Sigmoid colon (tissue), 7 donors: Measurements from ENCODE around the gene ERVFRD-1. TPM values are rescaled to one million over a fixed set of nuclear protein-coding genes. Genes with fewer than 3 reads are reported as not detected.

Experiments
- DNase-seq: peaks from one replicate; pipeline ENCODE4 v3.0.0-alpha.2; 2019
- H3K27ac ChIP-seq, 4 donors: fragments of 200-600 bp; sonication (generic); one replicate each; pipeline ENCODE4 v1.5.1; 2016 to 2019; ENCODE audit warnings: mild to moderate bottlenecking in 1 of 4
- H3K27me3 ChIP-seq, 3 donors: fragments of 200-600 bp; sonication (generic); one replicate each; pipeline ENCODE4 v1.5.1; 2019; ENCODE audit warnings: mild to moderate bottlenecking in 1 of 3
- H3K36me3 ChIP-seq, 4 donors: fragments of 200-600 bp; sonication (generic); one replicate each; pipeline ENCODE4 v1.5.1; 2016 to 2019
- H3K4me1 ChIP-seq, 4 donors: fragments of 200-600 bp; sonication (generic); one replicate each; pipeline ENCODE4 v1.5.1; 2017 to 2019
- H3K4me3 ChIP-seq, 4 donors: fragments of 200-600 bp; sonication (generic); one replicate each; pipeline ENCODE4 v1.5.1; 2017 to 2019; ENCODE audit warnings: mild to moderate bottlenecking in 2 of 4, moderate library complexity in 1 of 4
- H3K9me3 ChIP-seq, 4 donors: fragments of 200-600 bp in 3 of 4; sonication (generic) in 3 of 4; one replicate each; pipeline versions ENCODE4 v1.5.1 to v1.6.1; 2013 to 2019
- CTCF ChIP-seq, 4 experiments: fragments of 450-650 bp in 3 of 4; fragments of 200-600 bp in 1 of 4; IDR thresholded peaks; one replicate each; pipeline ENCODE4 v1.5.1; 2016 to 2019; ENCODE audit warnings: antibody characterized with exemption in 4 of 4, mild to moderate bottlenecking in 3 of 4, moderate library complexity in 2 of 4
- EP300 ChIP-seq, 4 donors: sonication (generic); formaldehyde crosslinking; IDR thresholded peaks; one replicate each; pipeline ENCODE4 v1.6.1; 2017; ENCODE audit warnings: antibody characterized with exemption in 4 of 4
- POLR2A ChIP-seq, 2 donors: fragments of 450-650 bp; IDR thresholded peaks; one replicate each; pipeline ENCODE4 v1.6.1; 2016; ENCODE audit warnings: antibody characterized with exemption in 2 of 2, mild to moderate bottlenecking in 2 of 2, moderate library complexity in 2 of 2
- POLR2AphosphoS5 ChIP-seq, 4 donors: sonication (generic); formaldehyde crosslinking; IDR thresholded peaks; one replicate each; pipeline ENCODE4 v1.6.1; 2017; ENCODE audit warnings: antibody characterized with exemption in 4 of 4
- WGBS, 2 donors: extraction: QIAGEN DNeasy Blood & Tissue Kit; methylation state at CpG; one replicate each; pipeline ENCODE4 v1.1.7; 2013; 5-methylcytosine and 5-hydroxymethylcytosine counted together
- intact Hi-C: fragments of 100-400 bp; cut with DNase I; formaldehyde crosslinking; loops from one replicate; pipeline ENCODE4 v1.15.1; 2023
- polyA plus RNA-seq, 3 donors: library from polyadenylated mRNA; stranded (reverse); fragments of 200-250 nt; gene quantifications; one replicate each; pipeline ENCODE4 v1.2.3, GENCODE V29; 2013
- total RNA-seq, 4 donors: library from RNA; depleted of rRNA; stranded (reverse); fragments of >200 nt; gene quantifications; one replicate each; pipeline ENCODE4 v1.1.0, GENCODE V29; 2016
- donor health status: healthy with polysubstance abuse.
- donor health status: Bipolar disorder and iron deficiency.
- donor health status: healthy.

The ERVFRD-1 gene
- total and polyA plus RNA-seq, 7 donors, result 0.03 to 0.60 (median 0.36) TPM; not detected in 4

DNA sequence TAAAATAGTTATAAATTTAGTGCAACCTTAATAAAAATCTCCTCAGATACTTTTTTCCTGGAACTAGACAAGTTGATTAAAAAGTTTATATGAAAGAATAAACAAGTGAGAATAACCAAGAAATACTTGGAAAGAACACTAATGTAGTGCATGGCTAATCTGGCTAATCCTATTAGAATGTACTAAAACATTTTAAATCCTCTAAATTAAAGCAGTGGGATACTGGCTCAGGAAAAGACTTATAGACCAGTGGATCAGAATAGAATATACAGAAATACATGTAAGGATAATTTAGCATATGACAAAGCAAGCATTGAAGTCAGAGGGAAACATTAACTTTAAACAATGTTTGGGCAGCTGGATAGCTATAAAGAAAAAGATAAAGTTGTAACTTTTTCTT lies 41.1 kb upstream of the ERVFRD-1 start:
- TF ChIP-seq EP300 (IDR thresholded peaks at IDR 0.05) (no peak), CTCF (IDR thresholded peaks at IDR 0.05) (no peak), POLR2AphosphoS5 (IDR thresholded peaks at IDR 0.05) (no peak), POLR2A (IDR thresholded peaks at IDR 0.05) (no peak)
- no peak for DNase-seq
- intact Hi-C loops, result no loop called here
- Histone ChIP-seq H3K4me1 (no peaks in the 10 kb centered on the region), H3K4me3 (no peak overlapping the region), H3K27ac (no peak overlapping the region), H3K9me3 (no peaks in the 10 kb centered on the region), H3K27me3 (no peaks in the 10 kb centered on the region), H3K36me3 (no peaks in the 10 kb centered on the region)

GRCh38 chr6:11151488-11151887 lies 40.0 kb upstream of the ERVFRD-1 start:
- H3K27me3 ChIP-seq, result no peaks in the 10 kb centered on the region
- H3K9me3 ChIP-seq, result no peaks in the 10 kb centered on the region
- no peak for TF ChIP-seq EP300 (IDR thresholded peaks at IDR 0.05)
- TF ChIP-seq POLR2A (IDR thresholded peaks at IDR 0.05), result no peak
- no peak for TF ChIP-seq POLR2AphosphoS5 (IDR thresholded peaks at IDR 0.05)
- TF ChIP-seq CTCF (IDR thresholded peaks at IDR 0.05), result no peak
- H3K4me1 ChIP-seq, result no peaks in the 10 kb centered on the region
- H3K4me3 ChIP-seq, result no peak overlapping the region
- no peak for DNase-seq
- intact Hi-C loops, result no loop called here
- H3K27ac ChIP-seq, result no peak overlapping the region
- 92 to 97% methylated on average over 1 of the region's 1 CpG for WGBS, 2 donors
- no peaks in the 10 kb centered on the region for H3K36me3 ChIP-seq

- no peak for DNase-seq
- intact Hi-C loops, result loop anchor here (10.0 kb wide), 1 partner anchor 425 kb away; no protein-coding TSS in a partner anchor
- Histone ChIP-seq H3K36me3 (no peaks in the 10 kb centered on the region), H3K27me3 (no peaks in the 10 kb centered on the region), H3K4me1 (peaks cover 0 to 3% (median 0%) of the 10 kb centered on the region in 4 donors), H3K4me3 (no peak overlapping the region), H3K9me3 (no peaks in the 10 kb centered on the region), H3K27ac (no peak overlapping the region)
- TF ChIP-seq POLR2A (IDR thresholded peaks at IDR 0.05), result no peak
- TF ChIP-seq CTCF (IDR thresholded peaks at IDR 0.05), result no peak
- no peak for TF ChIP-seq EP300 (IDR thresholded peaks at IDR 0.05)
- TF ChIP-seq POLR2AphosphoS5 (IDR thresholded peaks at IDR 0.05), result no peak
- 96% methylated on average over 3 of the region's 3 CpGs for WGBS, 2 donors
Measured at GRCh38 chr6:11149551-11149950, 38.0 kb upstream of the ERVFRD-1 start.

DNA sequence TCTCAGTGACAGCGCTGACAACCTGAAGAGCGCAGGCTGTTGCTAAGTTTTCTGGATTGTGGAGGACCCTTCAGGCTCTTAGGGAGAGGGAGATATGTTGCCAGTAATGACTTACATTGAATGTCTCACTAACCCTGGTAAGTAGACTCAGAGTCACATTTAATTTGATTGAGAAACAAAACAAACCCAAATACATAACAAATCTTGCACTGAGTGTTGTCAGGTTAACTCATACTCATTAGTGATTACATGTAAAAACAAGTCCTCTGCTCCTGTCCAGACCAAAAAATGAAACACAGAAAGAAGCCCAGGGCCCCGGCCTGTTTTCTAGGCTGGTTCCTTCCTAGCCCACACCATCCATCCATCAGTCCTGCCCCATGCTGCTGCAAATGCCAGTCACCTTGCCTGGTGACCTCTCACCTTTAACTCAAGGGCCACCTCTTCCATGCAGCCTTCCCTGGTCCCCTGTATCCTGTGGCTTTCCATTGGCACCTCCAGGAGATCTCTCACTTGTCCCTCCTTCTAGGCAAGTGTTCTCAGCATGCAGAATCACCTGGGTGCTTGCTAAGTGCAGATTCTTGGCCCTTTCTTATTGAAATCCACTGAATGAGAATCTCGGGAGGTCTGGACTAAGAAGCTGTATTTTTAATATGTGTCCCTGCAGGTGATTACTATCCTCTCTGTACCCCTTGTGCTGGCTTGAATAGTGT lies 34.7 kb upstream of the ERVFRD-1 start:
- 97 to 98% methylated on average over 4 of the region's 4 CpGs for WGBS, 2 donors
- Histone ChIP-seq H3K4me3 (no peak overlapping the region), H3K27ac (no peak overlapping the region), H3K9me3 (no peaks in the 10 kb centered on the region), H3K4me1 (peaks cover 0 to 5% (median 0%) of the 10 kb centered on the region in 4 donors), H3K36me3 (no peaks in the 10 kb centered on the region), H3K27me3 (no peaks in the 10 kb centered on the region)
- intact Hi-C loops, result loop anchor here (10.0 kb wide), 1 partner anchor 429 kb away; no protein-coding TSS in a partner anchor
- TF ChIP-seq POLR2AphosphoS5 (IDR thresholded peaks at IDR 0.05) (no peak), EP300 (IDR thresholded peaks at IDR 0.05) (no peak), CTCF (IDR thresholded peaks at IDR 0.05) (no peak), POLR2A (IDR thresholded peaks at IDR 0.05) (no peak)
- DNase-seq, result no peak
